Measurements from ENCODE around the gene PNPLA4. TPM values are rescaled to one million over a fixed set of nuclear protein-coding genes. Genes with fewer than 3 reads are reported as not detected.

The PNPLA4 gene, protein sequence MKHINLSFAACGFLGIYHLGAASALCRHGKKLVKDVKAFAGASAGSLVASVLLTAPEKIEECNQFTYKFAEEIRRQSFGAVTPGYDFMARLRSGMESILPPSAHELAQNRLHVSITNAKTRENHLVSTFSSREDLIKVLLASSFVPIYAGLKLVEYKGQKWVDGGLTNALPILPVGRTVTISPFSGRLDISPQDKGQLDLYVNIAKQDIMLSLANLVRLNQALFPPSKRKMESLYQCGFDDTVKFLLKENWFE
- 10 to 100 TPM; 10.8 to 26.0 (median 16.4) TPM for total RNA-seq

DNA sequence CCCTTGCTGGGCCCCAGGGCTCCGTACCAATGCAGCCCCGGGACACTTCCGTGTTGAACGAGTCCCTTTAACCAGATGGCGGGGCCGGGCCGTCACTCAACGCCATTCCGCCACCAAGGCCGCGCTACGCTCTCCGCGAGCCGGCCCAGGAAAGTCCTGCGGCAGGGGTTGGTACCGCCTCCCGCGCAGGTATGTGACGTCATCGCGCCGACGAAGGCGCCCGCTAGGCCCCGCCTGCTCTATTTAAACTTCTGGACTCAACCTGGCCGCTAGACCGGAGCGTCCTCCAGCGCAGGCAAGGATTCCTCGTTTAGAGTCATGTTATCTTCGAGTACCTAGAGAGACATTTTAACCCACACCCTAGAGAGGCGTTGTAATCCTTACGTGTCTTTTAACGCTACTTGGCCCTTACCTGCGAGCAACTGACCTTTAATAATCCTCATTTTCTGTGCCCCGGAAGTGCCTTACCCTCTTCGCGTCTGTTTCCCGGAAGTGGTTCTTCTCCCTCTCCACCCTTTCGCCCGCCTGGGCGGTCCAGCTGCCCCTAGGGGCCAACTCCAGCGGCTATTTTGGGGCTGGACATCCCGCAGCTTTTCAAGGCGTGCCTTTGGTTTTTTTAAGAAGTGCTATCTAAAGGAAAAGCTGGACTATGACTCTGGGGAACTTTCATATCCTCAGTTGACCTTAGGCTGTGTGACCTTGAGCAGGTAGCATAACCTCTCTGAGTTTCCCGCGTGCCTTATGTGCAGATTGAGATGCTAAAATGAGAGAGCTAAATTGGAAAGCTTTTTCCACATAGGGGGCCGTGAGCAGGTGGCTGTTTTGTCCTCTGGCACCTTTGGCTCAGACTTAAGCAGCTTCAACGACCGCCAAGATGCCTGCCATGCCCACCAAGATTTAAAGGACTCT lies at the start of gene PNPLA4:
Gene PNPLA4 (minus strand): TSS at position 155 of the 909 bp plus-strand sequence. CDS start 1,294 bp downstream, outside the sequence.
- DNase-seq (ENCODE audit: low spot score) (peak; percentile 43), ATAC-seq (ENCODE audit: low FRiP score) (peak; percentile 94)
- no peak for TF ChIP-seq CTCF (IDR thresholded peaks at IDR 0.05)

DNA sequence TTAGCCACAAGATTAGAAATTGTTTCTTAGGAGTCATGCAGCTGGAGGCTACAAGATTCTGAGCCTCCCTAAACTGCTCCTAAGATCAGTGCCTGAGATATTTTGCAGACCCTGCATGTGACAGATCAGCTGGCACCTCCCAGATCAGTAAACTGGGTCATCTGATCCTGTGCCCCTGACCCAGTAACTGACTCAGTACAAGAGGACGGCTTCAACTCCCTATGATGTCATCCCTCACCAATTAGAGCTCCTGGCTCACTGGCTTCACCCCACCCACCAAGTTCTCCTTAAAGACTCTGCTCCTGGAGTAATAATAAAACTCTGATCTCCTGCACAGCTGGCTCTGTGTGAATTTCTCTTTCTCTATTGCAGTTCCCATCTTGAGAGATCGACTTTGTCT lies 45.4 kb upstream of the PNPLA4 start:
- DNase-seq (ENCODE audit: low spot score) (no peak), ATAC-seq (ENCODE audit: low FRiP score) (no peak)
- no peak for TF ChIP-seq CTCF (IDR thresholded peaks at IDR 0.05)

DNA sequence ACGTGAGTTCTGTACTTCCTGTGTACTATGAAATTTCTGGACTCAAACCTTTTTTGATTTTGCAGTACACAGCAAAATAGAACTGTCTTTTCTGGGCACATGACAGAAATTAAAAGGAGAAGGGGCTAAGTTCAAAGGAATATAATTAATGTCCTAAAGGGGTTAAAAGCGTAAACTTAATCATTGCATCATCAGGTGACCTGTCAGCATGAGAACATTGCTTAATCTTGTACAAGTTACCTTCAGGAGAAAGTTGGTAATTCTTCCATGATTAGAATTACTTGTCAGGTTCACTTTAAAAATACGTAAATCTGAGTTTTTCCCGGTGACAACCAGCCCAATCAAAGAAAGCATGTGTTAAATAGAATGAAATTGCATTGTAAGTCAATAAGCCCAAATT lies 43.2 kb upstream of the PNPLA4 start:
- no peak for TF ChIP-seq CTCF (IDR thresholded peaks at IDR 0.05)
- ATAC-seq (ENCODE audit: low FRiP score) (no peak), DNase-seq (ENCODE audit: low spot score) (no peak)

GRCh38 chrX:7965436-7965835 lies 38.2 kb upstream of the PNPLA4 start:
- DNase-seq (ENCODE audit: low spot score) (no peak), ATAC-seq (ENCODE audit: low FRiP score) (no peak)
- TF ChIP-seq CTCF (IDR thresholded peaks at IDR 0.05): no peak

DNA sequence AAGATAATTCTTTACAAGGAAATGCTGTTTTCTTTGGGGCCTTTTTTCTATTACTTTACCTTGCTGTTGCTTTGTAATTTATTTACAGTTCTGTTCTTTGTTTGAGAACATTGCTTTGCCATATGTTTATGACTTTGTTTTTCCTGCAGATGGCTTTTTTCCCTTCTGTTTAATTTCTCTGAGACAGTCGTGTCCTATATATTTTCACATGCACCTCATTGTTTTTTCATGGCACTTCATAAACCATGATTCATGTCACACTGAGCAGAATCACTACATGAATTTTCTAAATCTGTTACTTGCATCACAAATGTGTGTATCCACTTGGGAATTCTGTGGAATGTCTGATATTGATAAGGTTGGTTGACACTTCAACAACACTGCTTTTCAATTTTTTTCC lies 33.0 kb upstream of the PNPLA4 start:
- no peak for TF ChIP-seq CTCF (IDR thresholded peaks at IDR 0.05)
- no peak for DNase-seq (ENCODE audit: low spot score)
- ATAC-seq (ENCODE audit: low FRiP score): no peak

DNA sequence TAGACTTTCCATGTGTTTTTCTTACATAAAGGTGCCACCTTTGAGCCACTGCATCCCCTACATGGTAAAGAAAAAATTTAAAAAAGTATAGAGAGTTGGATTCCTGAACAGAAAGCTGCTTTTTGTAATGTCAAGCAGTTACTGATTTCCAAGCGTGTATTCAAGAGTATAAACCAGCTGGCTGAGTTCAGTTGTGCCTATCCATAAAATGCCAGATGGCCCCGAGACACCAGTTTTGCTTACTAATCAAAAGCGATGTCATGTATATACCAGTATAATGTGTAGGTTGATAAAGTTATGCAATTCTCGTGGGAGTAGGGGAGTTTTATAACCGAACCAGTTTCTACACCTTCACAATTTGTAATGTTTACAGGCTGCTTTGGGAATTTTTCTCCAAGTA lies 26.2 kb upstream of the PNPLA4 start:
- no peak for ATAC-seq (ENCODE audit: low FRiP score)
- no peak for TF ChIP-seq CTCF (IDR thresholded peaks at IDR 0.05)
- DNase-seq (ENCODE audit: low spot score): no peak
